GM19395 (cell line): ENCODE data around the gene BIRC3.
"Not testable (repeated sequence)": the region's sequence is repeated elsewhere in the genome, so short reads cannot be mapped to it uniquely, and the experiment has no call there.

ENCODE experiments used
- ATAC-seq: cut with Tn5 transposase; IDR thresholded peaks from one replicate; pipeline ENCODE4 v1.9.1; 2021; ENCODE audit warnings: mild to moderate bottlenecking, moderate library complexity; ENCODE audit not compliant: unreplicated experiment

Gene BIRC3

DNA sequence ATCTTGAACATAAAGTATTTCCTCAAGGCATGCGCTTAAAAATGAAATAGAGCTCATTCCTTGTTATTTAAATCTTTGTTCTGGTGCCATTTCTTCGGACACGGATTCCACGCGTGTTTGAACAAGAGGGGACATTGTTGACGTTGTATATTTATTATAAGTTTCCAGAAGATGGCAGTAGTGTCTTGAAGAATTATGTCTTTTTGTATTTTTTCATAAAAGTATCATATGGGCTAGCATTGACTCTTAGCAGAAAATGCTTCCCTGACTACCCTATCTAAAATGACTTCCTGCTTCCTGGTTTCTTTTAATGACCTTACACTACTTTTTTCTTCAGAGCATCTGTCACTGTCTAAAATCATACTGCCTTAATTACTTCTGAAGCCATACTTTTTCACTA is 50.1 kb downstream of the BIRC3 start:
- no peak for ATAC-seq

DNA sequence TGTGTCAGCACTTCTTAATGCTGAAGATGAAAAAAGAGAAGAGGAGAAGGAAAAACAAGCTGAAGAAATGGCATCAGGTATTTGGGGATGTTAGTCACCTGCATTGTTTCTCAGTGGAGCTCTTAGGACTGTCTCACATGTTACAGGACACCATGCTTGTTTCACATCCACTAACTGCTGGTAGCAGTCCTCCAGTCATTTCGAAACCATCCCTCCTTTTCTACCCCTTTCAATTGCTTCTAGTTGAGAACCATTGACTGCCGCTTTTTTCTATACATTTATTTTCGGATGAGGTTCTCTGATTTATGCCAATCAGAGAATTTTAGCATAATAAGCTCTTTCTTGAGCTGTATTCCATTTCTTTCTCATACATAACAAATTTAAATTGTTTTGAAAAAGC is 51.2 kb downstream of the BIRC3 start:
- peak; percentile 100 for ATAC-seq

DNA sequence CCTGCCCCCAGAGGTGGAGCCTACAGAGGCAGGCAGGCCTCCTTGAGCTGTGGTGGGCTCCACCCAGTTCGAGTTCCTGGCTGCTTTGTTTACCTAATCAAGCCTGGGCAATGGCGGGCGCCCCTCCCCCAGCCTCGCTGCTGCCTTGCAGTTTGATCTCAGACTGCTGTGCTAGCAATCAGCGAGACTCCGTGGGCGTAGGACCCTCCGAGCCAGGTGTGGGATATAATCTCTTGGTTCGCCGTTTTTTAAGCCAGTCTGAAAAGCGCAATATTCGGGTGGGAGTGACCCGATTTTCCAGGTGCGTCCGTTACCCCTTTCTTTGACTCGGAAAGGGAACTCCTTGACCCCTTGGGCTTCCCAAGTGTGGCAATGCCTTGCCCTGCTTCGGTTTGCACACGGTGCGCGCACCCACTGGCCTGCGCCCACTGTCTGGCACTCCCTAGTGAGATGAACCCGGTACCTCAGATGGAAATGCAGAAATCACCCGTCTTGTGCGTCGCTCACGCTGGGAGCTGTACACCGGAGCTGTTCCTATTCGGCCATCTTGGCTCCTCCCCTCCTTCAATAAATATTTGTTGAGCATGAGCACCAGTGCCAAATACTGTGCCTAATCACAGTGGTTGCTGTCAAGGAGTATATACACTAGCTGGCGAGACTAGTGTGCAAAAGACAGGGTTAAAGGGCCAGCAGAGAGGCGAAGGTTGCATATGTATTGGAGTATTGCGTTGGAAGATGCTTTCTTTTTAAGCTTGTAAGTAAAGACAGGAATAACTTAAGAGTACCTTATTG is 57.5 kb downstream of the BIRC3 start:
- not testable (repeated sequence) for ATAC-seq

DNA sequence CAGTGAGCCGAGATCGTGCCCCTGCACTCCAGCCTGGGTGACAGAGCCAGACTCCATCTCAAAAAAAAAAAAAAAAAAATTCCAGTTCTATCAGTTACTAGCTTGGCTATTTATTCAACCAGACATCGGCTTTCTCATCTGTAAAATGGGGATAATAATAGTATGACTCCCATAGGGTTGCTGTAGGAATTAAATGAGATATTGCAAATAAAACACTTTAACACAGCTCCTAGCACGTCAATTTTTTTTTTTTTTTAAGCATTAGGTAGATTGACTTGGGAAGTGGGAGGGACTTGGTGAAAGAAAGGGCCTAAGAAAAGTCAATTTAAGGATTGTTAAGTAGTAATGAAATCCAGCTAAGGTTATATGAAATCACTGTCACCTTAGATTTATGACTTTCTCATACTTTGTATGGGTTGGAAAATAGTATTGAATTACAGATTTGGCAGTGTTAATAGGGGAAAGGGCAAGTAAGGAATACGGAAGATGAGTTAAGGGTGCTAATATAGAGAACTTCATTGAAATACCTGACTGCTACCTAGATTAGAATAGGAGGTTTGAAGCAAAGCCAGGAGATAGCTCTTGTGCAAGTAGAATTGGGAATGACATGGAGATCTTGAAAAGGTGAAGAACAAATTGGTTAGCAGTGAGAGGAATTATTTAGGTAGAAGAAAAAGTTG is 58.6 kb downstream of the BIRC3 start:
- no peak for ATAC-seq

DNA sequence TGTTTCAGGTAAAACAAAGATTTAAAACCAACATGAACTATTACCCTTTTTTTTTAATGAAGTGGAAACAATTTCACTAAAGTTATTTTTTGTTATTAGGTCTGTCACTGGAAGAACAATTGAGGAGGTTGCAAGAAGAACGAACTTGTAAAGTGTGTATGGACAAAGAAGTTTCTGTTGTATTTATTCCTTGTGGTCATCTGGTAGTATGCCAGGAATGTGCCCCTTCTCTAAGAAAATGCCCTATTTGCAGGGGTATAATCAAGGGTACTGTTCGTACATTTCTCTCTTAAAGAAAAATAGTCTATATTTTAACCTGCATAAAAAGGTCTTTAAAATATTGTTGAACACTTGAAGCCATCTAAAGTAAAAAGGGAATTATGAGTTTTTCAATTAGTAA is 60.6 kb downstream of the BIRC3 start:
- ATAC-seq: no peak

DNA sequence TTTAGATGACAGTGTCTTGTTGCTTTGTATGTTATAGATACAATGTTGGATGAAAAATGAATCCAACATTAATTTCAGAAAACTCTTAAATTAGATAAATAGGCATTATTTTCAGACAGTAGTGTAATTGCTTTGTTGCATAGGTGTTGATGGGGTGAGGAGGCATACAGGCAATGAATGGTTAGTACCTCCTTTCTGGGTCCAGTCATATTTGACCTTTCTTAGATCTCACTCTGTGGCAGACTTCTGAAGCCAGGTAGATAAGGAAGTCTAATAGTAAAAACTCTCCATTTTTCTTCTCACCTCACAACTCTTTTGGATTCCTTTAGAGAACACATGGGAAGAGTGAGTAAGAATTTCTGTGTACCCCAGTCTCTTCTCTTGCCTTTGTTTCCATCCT is 61.5 kb downstream of the BIRC3 start:
- no peak for ATAC-seq

DNA sequence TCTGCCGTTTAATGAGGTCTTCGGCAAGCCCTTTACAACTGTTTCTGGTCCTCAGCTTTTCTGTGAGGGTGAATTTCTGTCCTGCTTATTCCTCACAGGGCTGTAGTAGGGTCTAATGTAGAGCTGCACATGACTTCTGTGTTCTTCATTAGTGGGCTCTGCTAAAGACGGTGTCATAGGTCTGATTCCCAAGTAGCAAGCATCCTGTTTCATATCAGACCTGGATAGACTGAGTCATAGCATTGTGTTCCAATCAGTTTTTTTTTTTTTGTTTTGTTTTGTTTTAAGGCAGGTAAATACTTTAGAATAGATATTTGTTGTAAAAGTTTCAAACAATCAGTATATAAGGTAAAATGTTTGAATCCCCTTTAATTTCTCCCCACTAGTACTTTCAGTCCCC is 65.1 kb downstream of the BIRC3 start:
- no peak for ATAC-seq

DNA sequence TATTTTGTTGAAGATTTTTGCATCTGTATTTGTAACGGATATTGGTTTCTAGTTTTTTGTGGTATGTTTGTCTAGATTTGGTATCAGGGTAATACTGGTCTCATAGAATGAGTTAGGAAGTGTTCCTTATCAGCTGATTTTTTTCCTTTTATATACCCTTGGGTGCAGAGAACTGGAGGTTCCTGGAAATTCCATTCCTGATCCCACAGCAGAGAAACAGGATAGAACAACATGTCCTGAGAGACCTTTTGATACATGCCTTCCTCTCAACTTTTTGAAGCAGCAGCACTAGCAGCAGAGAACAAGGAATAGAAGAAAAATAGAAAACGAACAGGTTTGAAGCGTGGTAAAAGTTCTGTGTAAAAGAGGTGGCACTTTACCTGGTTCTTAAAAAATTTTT is 66.6 kb downstream of the BIRC3 start:
- ATAC-seq: no peak

DNA sequence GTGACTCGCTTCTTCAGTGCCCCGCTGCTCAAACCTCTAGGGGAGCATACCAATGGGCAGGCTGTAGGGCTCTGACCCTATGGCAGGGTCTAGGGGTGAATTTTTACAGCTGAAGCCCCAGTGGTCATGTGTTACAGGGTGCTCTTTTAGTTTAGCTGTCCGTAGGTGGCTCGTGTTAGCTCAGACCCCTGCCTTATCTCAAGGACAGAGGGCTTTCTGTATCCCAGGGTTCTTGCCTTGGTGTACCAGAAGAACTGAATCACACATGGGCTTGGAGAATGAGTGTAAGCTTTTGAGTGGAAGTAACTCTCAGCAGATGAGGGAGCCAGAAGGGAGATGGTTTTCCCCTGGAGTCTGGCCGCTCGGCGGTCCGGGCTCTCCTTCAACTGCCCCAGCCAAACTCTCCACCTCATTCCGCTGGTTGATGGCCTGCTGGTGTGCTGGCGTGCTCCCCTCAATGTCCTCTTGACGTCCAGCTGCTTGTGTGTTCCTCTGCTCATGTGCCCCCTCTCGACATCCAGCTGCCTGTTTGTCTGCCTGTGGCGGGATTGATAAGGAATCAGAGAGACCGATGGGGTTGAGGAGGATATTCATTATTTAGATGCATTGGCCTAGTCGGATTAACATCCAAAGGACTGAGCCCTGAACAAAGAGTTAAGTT is 67.3 kb downstream of the BIRC3 start:
- no peak for ATAC-seq

DNA sequence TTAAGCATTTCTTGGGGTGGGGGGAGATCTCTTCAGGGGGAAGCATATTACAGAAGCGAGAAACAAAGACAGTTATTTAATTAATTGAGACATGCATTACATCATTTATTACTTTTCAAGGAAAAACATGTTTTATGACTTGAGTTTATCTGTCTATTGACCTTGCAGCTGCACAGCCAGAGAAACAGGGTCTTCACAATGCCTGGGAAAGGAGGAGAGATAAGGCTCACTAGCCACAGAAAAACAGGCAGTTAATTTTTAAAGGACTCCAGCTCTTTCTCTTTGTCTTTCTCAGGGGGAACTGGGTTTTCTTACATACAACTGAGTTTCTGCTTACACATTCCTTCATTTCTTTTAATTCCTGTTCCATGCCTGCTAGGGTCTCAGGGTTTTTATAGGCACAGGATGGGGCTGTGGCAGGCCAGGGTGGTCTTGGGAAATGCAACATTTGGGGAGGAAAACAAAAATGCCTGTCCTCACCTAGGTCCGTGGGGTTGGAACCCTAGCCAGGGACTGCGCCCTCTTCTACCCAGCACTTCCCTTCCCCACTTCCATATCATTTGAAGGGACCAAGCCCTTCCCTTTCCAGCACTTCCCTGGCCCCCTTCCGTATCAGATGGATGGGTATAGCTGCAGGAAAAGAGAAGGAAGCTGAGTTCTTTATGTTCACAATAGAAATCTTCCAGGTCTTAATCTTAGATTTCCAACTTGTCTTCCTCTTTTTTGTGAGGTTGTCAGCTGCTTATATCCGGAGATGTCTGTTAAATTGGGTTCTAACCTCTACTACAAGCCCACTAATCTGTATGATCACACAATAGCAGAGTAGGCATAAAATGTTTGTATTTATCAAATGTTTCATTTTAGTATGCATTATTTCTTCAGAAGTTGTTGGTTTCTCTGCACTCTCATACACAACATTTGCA is 68.1 kb downstream of the BIRC3 start:
- ATAC-seq: no peak

DNA sequence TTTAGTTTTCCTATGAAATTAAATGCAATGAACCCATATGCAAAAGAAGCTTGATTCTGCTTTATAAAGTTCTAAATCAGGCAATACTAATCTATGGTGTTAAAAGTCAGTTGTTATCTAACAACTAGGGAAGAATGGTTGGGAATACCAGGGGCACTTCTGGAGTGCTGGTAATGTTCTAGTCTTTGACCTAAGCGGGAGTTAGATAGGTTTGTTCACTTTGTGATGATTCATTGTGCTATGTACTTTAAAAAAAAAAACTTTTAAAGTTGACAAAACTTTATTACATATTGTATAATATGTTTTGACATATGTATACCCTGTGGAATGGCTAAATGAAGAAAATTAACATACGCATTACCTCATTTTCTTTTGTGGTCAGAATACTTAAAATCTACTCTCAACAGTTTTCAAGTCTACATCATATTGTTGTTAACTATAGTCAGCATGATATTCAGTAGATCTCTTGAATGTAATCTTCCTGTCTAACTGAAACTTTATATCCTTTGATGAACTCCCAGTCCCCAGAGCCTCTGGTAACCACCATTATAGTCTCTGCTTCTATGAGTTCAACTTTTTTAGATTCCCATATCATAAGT is 69.0 kb downstream of the BIRC3 start:
- ATAC-seq: no peak

DNA sequence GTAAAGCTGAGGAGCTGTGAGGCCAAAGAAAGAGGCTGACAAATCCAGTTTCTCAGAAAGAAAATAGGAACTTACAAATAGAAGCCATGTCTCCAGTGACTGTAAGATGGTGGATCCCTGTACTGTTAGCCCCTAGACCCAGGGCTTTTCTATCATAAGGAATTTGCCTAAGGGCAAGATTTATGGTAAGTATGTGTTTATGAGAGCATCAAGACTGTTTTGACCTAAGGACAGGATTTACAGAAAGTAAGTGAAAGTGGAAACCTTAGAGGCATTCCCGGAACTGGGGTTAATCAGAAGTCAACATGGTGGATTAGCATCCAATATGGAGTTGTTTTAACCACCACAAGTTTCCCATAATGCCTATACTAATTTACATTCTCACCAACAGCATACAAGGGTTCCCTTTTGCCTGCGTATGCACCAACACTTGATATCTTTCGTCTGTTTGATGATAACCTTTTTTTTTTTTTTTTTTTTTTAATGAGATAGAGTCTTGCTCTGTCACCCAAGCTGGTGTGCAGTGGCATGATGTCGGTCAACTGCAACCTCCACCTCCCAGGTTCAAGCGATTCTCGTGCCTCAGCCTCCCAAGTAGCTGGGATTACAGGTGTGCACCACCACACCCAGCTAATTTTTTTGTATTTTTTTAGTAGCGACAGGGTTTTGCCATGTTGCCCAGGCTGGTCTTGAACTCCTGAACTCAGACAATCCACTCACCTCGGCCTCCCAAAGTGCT is 69.9 kb downstream of the BIRC3 start:
- ATAC-seq: no peak
